Stimulated activated CD8-positive, alpha-beta memory T cell treated with anti-CD3 and anti-CD28 coated beads, Interleukin-15, amount 100 ng/mL, for 48 hours (primary cell): ENCODE results near the gene CEP70.

Source experiments
- DNase-seq, 2 donors: peaks; one replicate each; pipeline ENCODE4 v3.0.0-alpha.2; 2020; ENCODE audit warnings: low read depth in 2 of 2

CEP70 gene

GRCh38 chr3:138452436-138452835 is 141.6 kb downstream of the CEP70 start:
- no peak for DNase-seq

GRCh38 chr3:138451595-138452162 is 142.4 kb downstream of the CEP70 start:
- no peak for DNase-seq

- no peak for DNase-seq
Measured at GRCh38 chr3:138450704-138451424, 143.2 kb downstream of the CEP70 start.

GRCh38 chr3:138450181-138450580 is 143.9 kb downstream of the CEP70 start:
- DNase-seq = no peak

GRCh38 chr3:138449490-138449889 is 144.6 kb downstream of the CEP70 start:
- DNase-seq = no peak

- no peak for DNase-seq
Measured at GRCh38 chr3:138448631-138449030, 145.4 kb downstream of the CEP70 start.

- DNase-seq = no peak
Measured at GRCh38 chr3:138445654-138446053, 148.4 kb downstream of the CEP70 start.

- no peak for DNase-seq
Measured at GRCh38 chr3:138445236-138445635, 148.8 kb downstream of the CEP70 start.
